Ramos (cell line): ENCODE results near the gene CLASP1.
"Not testable (repeated sequence)": the region's sequence is repeated elsewhere in the genome, so short reads cannot be mapped to it uniquely, and the experiment has no call there.

Experiments used
- in situ Hi-C: fragments of 300-500 bp; cut with MboI; formaldehyde crosslinking; loops from one replicate; pipeline ENCODE4 v1.14.3; 2022; ENCODE audit warnings: low sequenced_read_pairs; ENCODE audit not compliant: unreplicated experiment

CLASP1 gene

DNA sequence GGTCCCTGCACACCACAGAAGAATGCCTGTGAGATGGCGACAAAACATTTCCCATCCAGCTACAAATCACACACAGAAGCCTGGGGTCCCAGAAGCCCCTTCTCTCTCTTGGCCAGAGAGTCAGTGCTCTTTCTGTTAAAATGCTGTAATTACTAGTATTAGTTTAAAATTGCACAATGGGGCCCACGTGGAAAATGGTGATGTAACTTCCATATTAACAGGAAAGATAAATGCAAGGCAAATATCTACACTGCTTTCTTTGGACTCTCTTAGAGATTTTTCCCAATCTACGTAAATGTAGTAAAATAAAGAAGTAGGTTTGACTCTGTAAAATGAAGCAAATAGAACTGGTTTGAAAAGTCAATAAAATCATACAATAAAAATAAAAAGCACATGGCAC is 250.4 kb downstream of the CLASP1 start:
- in situ Hi-C loops: loop anchor here (5.0 kb wide), 1 partner anchor 318 kb away; no protein-coding TSS in a partner anchor

DNA sequence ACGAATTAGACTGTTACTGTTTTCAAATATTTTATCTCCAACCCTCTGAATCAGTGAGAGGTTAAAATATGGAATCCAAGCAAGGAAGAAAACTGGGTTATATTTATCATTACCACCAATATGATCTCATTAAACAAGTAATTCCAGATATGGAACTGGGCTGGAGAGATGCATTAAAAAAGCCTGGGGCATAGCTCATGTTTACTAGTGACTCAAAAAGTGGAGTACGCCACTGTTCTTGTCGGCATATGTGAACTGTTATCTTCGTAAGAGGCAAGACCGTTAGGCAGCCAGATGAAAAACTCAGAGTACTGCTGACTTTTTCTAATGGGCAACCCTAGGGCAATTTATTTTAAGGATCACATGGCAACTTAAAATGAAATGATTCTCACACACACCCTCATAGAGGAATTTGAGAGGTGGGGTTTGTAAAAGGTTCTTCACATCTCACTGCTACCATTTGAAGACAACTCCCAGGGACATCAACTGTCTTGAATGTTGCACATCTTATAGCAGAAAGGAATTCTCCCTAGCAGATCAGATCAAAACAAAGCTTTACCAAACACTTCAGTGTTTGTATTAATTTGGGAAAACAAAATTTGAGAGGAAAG is 259.1 kb downstream of the CLASP1 start:
- in situ Hi-C loops: no loop called here

DNA sequence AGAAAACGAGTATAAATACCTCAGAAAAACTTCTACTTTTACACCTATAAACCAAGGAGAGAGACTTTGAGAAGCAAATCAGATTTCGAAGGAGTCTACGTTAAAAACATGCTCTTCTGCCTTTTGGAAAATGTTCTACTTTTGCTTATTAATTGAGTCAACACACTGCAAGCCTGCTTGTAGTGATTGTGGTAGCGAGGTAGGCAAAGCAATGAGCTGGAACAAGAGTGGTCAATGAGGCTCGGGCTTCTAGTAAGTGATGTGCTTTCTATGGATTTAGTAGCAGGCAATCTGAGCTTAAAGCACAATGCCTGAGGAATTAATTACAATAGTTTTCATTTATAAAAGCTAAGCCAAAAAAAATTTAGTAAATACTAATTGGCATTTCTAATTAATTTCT is 260.9 kb downstream of the CLASP1 start:
- in situ Hi-C loops: no loop called here

DNA sequence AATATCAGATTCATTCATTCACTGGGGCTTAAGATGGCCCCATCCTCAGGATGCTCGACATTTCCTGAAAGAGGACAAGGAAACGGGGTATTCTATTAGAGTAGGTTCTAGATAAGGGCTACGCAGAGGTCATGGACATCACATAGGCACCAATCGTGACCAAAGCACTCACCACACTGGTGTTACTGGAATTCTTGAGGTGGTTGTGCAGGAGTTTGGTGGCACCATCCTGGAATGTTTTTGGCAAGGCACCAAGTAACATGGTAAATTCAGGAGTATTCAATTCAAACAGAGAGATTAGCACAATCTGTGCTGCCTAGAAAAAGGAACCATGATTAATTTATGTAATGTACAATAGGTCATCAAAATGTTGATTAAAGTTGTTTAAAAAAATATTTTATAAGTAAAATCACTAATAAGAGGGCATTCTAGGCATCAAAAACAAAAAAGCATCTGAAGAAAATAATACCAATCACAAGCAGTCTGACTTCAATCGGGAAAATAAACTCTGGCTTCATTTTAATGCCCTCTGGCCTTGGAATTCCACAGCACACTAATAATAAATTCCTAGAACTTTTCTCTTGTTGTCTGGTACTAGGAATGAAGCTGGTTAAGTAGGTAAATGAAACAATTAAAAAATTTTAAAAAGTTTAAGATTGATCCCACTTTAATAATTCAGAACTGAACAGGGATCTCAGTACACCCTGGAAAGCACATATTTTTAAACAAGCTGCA is 261.5 kb downstream of the CLASP1 start:
- in situ Hi-C loops: no loop called here

DNA sequence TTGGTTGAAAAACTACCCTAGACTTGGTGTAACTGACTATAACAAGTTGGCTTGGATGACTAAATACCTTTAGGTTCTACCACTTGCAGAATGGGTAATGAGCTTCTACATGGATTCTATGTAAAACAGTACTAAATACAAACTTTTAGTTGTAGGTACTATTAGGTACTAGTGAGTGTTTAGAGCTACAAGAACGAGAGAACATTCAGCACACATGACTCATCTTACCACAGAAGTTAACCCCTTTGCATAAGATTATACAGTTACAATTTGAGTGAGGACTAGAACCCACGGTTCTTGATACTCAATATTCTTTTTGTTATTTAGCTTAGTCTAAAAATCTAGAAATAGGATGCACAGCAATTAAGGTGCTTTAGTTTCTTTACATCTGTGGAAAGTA is 262.6 kb downstream of the CLASP1 start:
- in situ Hi-C loops: no loop called here

DNA sequence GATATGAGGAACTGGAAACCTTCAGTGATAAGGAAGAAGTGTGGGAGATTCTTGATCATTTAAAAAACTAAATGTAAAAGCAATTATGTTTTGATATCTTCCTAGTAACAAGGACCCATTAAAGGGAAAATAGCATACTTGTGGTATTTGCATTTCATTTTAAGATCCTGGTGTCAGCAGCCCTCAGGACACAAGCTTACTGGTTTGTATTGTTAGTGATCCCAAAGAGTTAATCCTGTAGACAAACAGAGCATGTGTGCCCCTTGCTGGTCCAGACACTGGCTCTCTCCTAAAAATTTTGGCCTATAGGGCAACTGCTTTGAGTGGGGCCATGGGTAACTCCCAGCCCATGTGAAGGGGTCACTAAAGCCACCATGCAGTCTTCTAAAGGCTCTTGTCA is 263.2 kb downstream of the CLASP1 start:
- in situ Hi-C loops: no loop called here

DNA sequence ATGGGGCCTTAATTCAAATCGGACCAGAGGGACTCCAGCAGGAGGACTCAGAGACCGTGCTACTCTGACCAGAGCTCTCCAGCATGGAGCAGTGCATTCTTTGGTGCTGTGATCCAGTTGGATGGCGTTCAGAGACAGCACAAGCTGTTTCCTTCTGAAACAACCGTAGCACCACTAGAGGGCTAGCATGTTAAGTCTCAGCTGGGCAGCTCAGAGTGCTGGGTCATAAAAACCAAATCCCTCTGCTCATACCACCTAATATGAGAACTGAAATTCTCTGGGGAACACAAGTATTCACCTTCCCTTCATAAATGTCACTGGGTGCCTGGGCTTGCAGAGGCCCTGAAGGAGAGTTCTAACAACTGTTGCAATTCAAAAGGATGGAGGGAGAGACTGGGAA is 266.5 kb downstream of the CLASP1 start:
- in situ Hi-C loops: no loop called here

DNA sequence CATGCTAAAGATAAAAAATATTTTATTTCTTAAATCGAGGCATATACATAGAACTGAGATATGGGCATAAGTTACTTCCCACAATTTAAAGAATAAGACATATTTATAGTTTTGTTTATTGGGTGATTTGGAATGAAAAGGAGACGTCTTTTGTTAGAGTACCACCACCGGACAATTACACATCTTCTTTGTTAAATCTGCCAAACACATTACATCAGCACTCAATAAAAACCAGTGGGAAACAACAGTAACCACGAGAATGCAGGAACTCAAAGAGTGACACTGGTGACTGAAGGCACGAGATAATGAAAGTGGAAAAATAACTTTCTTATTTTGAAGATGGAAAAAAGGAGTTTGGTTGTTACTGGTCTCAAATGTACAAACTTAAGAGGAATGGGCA is 271.6 kb downstream of the CLASP1 start:
- in situ Hi-C loops: no loop called here

DNA sequence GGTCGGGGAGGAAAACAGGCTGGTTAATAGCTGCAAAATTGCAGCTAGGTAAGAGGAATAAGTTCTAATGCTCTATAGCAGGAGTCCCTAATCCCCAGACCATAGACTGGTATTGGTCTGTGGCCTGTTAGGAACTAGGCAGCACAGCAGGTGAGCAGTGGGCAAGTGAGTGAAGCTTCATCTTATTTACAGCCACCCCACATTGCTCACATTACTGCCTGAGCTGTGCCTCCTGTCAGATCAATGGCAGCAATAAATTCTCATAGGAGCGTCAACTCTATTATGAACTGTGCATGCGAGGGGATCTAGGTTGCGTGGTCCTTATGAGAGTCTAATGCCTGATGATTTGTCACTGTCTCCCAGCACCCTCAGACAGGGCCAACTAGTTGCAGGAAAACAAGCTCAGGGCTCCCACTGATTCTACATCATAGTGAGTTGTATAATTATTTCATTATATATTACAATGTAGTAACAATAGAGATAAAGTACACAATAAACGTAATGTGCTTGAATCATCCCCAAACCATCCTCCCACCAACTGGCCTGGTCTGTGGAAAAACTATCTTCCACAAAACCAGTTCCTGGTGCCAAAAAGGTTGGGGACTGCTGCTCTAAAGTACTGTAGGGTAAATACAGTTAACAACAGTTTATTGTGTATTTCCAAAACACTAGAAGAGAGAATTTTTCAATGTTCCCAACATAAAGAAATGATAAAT is 272.6 kb downstream of the CLASP1 start:
- in situ Hi-C loops: no loop called here

DNA sequence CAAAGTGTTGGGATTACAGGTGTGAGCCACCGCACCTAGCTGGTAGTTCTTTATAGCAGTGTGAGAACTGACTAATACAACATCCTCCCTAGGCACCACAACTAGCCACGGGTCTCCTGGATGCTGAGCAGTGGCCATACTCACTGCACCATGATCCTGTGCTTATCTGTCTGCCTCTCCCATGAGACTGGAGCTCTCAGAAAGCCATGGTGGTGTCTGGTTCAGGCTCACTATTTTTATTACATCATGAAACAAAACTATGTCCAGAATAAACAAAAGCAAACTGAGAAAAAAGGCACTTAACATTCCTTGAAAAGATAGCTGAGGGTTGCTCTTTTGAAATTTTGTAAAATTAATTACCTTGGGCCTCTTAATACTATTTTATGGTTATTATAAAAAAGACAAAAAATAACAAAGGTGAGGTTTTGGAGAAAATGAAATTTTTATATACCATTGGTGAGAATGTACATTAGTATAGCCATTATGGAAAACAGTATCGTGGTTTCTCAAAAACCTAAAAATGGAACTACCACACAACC is 273.6 kb downstream of the CLASP1 start:
- in situ Hi-C loops: no loop called here

DNA sequence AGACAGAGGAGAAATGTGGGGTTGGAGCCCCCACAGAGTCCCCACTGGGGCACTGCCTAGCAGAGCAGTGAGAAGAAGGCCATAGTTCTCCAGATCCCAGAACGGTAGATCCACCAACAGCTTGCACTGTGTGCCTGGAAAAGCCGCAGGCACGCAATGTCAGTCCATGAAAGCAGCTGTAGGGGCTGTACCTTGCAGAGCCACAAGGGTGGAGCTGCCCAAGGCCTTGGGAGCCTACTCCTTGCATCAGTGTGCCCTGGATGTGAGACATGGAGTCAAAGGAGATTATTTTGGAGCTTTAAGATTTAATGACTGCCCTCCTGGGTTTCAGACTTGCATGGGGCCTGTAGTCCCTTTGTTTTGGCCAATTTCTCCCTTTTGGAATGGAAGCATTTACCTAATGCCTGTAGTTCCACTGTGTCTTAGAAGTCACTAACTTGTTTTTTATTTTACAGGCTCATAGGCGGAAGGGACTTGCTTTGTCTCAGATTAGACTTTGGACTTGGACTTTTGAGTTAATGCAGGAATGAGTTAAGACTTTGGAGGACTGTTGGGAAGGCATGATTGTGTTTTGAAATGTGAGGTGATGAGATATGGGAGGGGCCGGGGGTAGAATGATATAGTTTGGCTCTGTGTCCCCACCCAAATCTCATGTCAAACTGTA is 274.7 kb downstream of the CLASP1 start:
- in situ Hi-C loops: not testable (repeated sequence)

DNA sequence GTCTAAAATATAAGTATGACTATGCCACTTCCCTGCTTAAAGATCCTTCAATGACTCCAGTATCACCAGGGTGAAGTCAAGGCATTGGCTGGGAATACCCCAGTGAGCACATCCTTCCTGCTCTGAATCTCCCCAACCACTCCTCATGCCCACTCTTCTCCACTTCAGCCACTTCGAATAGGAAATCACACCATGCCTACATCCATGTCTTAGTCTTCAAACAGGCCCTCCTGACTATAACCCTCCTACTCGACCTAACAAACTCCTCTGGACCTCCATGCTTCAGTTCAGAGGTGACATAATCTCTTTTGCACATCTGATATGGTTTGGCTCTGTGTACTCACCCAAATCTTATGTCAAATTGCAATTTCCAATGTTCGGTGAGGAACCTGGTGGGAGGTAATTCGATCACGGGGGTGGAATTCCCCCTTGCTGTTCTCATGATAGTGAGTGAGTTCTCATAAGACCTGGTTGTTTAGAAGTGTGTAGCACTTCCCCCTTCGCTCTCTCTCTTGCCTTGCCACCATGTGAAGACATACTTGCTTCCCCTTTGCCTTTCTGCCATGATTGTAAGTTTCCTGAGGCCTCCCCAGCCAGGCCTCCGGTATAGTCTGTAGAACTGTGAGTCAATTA is 276.4 kb downstream of the CLASP1 start:
- in situ Hi-C loops: no loop called here

DNA sequence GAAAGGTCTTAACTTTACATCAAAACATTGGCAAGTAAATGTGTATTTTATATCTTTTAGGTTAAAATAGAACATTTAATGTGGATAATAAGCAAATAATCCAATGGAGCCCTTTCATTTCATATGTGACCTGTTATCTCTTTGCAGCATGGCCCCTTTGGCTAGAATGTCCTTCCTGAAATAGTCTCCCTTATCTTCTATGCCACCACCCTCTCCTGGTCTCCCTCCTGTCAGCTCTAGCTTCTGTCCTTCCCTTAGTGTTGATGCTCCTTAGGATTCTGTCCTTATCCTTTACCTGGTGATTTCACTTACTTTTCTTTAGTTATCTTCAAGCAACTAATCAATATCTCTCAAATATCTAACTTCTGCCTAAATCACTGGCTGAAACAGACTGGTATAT is 277.2 kb downstream of the CLASP1 start:
- in situ Hi-C loops: no loop called here

DNA sequence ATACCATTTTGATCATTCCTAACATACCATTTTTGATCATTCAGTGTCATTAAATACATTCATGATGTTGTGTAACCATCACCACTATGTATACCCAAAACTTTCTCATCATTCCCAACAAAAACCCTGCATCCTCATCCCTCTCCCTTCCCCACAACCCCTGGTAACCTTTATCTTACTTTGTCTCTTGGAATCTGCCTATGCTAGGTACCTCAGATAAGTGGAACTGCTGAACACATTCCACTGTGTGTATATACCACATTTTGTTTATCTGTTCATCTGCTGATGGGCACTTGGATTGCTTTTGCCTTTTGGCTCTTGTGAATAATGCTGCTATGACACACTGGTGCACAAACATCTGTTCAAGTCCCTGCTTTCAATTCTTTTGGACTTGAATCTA is 280.4 kb downstream of the CLASP1 start:
- in situ Hi-C loops: no loop called here

DNA sequence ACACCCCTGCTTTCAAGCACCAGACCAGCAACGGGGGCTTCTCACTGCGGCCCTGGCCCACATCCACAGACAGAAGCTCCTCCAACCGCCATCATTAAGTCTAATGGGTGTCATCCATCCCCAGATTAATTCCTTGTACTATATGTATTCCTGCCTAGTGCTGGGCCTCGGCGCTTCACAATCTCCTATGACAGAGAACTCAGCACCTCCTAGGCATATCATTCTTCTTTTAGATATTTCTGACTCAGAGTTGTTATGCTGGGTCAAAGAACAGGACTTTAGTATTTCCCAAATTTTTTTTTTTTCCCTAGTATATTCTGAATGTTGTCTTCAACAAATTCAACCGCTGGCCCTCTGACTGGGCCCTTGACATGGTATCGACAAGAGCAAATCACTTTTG is 281.1 kb downstream of the CLASP1 start:
- in situ Hi-C loops: no loop called here

DNA sequence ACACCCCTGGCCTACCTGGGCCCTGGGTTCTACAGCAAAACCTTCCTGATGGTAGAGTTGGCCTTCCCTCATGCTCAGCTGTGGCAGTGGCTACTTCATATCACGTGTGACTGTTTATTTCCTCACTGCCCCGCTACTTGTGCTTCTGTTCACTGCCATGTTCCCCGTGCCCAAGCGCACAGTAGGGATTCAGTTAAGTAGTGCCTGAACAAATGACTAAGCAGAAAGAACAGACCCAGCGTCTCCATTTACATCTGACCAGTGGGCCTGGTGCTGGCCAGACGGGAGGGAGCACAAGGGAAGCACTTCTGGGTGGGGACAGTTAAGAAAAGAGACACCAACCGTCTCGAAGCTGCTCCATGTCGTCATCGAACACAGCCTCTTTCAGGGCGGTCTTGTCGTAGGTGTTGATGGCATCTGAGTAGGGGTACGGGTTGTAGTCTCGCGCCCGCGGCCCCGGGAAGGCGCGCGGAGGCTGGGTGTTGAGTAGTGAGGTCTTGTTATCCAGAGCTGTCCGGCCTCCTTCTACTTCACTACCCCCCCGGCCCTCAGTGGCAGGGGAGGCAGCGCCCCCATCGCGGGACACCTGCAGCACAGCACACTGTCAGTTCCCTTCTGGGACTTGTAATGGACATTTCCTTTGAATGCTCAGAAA is 281.9 kb downstream of the CLASP1 start:
- in situ Hi-C loops: no loop called here

DNA sequence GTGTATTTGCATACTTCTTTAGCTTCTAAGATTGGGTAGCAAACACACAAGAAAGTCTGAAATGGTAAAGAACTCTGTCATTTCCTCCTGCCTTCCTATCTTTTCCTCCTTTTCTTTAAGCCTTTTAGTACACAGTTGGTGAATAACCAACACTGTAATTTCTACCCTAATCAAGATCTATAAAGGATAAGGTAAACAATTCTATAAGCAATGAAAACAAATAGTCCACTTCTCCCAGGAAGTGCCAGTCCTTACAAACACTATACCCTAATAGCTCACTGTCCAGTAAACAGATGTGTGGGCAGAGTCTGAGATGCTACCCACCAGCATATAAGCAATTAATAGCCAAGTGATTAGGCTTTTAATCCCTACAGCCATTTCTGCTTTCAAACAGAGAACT is 283.2 kb downstream of the CLASP1 start:
- in situ Hi-C loops: no loop called here

DNA sequence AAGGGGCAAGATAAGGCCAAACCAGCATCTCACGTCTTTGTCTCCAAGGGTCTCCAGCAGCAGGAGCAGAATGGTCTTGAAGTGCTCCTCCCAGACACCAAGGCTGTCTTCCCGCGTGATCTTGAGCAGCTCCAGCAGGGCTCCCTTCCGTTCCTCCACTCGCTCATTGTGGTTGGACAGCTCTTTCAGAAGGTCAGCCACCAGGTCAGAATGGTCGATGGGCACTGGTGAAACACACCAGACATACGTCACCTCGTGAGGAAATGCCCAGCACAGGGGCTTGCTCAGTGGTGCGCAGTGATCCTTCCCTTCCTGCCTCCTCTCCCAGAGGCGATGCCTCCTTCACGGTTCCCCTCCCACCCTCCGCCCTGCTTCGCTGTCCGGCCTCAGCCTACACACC is 284.2 kb downstream of the CLASP1 start:
- in situ Hi-C loops: no loop called here

DNA sequence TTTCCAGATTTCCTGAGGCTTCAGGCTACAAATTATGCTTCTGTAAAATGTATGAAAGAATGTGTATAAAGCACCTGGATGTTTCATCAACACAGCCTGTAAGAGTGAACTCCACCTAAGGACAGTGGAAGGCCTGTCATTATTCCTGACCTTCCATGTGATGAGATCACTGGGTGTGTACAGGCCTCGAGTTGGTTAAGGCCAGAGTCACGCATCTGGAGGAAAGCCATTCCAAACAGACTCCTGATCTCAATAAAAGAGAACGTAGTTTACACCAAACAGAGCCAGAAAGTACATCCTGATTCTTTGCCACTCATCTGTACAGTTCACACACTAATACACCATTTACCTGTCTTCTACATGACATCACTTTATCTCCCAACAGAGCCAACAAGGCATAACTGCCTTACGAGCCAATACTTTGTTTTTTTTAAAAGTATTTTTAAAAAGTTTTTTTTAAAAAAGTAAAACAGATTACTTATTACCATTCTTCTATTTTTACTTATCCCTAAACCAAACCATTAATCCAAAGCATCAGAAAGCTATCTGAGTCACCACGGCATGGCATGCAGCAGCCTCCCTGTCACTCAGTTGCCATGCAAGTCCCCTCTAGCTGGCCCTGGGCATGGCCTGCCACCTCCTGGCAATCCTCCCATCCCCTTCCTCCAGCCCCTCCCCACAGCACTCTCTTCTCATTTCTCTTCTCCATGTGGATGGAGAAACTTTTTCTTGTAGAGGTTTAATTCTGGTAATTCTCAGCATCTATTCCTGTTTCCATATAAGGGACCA is 285.4 kb downstream of the CLASP1 start:
- in situ Hi-C loops: no loop called here
